IPS-20b (cell line): Measurements from ENCODE around the gene MRPL14.
"Not testable (repeated sequence)": the region's sequence is repeated elsewhere in the genome, so short reads cannot be mapped to it uniquely, and the experiment has no call there.

Experiments
- H3K27ac ChIP-seq: one replicate; pipeline ENCODE4 v1.5.1; 2013; ENCODE audit warnings: low read length
- H3K27me3 ChIP-seq: 2 replicates; pipeline ENCODE4 v1.6.1; 2013; ENCODE audit warnings: mild to moderate bottlenecking, low read length, inconsistent platforms; ENCODE audit not compliant: insufficient read depth
- H3K36me3 ChIP-seq: 2 replicates; pipeline ENCODE4 v1.6.1; 2013; ENCODE audit warnings: low read depth, mild to moderate bottlenecking, inconsistent platforms, low read length, moderate library complexity; ENCODE audit not compliant: insufficient read depth
- H3K4me1 ChIP-seq: 2 replicates; pipeline ENCODE4 v1.6.1; 2013; ENCODE audit warnings: mild to moderate bottlenecking, control low read depth, inconsistent platforms, low read length, moderate library complexity; ENCODE audit not compliant: insufficient read depth
- H3K4me3 ChIP-seq: 2 replicates; pipeline ENCODE4 v1.5.1; 2013; ENCODE audit warnings: mild to moderate bottlenecking, low read length, inconsistent platforms
- H3K9ac ChIP-seq: 2 replicates; pipeline ENCODE4 v1.6.1; 2013; ENCODE audit warnings: low read depth, mild to moderate bottlenecking, inconsistent platforms, low read length, moderate library complexity
- H3K9me3 ChIP-seq: 2 replicates; pipeline ENCODE4 v1.6.1; 2013; ENCODE audit warnings: mild to moderate bottlenecking, low read depth, low read length, inconsistent platforms; ENCODE audit not compliant: insufficient read depth

Gene MRPL14

GRCh38 chr6:44148306-44148705 is 21.1 kb upstream of the MRPL14 start:
- Histone ChIP-seq H3K4me1 (no peaks in the 10 kb centered on the region), H3K36me3 (peaks cover 59% of the 10 kb centered on the region), H3K4me3 (no peak overlapping the region), H3K9ac (no peak overlapping the region), H3K27ac (no peak overlapping the region), H3K9me3 (no peaks in the 10 kb centered on the region), H3K27me3 (no peaks in the 10 kb centered on the region)

GRCh38 chr6:44147256-44147655 is 20.0 kb upstream of the MRPL14 start:
- H3K9ac ChIP-seq, result no peak overlapping the region
- H3K36me3 ChIP-seq, result peaks cover 60% of the 10 kb centered on the region

GRCh38 chr6:44146685-44147084 is 19.4 kb upstream of the MRPL14 start:
- no peak overlapping the region for H3K9ac ChIP-seq
- H3K36me3 ChIP-seq, result peaks cover 61% of the 10 kb centered on the region

More at GRCh38 chr6:44147256-44147655, 20.0 kb upstream of the MRPL14 start:
- Histone ChIP-seq H3K4me1 (no peaks in the 10 kb centered on the region), H3K4me3 (no peak overlapping the region), H3K27me3 (no peaks in the 10 kb centered on the region), H3K27ac (no peak overlapping the region), H3K9me3 (no peaks in the 10 kb centered on the region)

GRCh38 chr6:44145839-44146238 is 18.6 kb upstream of the MRPL14 start:
- no peaks in the 10 kb centered on the region for H3K4me1 ChIP-seq
- H3K4me3 ChIP-seq, result no peak overlapping the region
- no peak overlapping the region for H3K9ac ChIP-seq
- H3K36me3 ChIP-seq, result peaks cover 69% of the 10 kb centered on the region
- H3K9me3 ChIP-seq, result no peaks in the 10 kb centered on the region
- no peaks in the 10 kb centered on the region for H3K27me3 ChIP-seq
- no peak overlapping the region for H3K27ac ChIP-seq

More at GRCh38 chr6:44146685-44147084, 19.4 kb upstream of the MRPL14 start:
- Histone ChIP-seq H3K4me3 (no peak overlapping the region), H3K27me3 (no peaks in the 10 kb centered on the region), H3K9me3 (no peaks in the 10 kb centered on the region), H3K4me1 (no peaks in the 10 kb centered on the region), H3K27ac (no peak overlapping the region)

GRCh38 chr6:44144536-44144935 is 17.3 kb upstream of the MRPL14 start:
- H3K36me3 ChIP-seq, result peaks cover 77% of the 10 kb centered on the region

GRCh38 chr6:44143731-44144130 is 16.5 kb upstream of the MRPL14 start:
- no peak overlapping the region for H3K9ac ChIP-seq
- H3K9me3 ChIP-seq, result no peaks in the 10 kb centered on the region
- no peak overlapping the region for H3K4me3 ChIP-seq
- H3K27ac ChIP-seq, result no peak overlapping the region
- H3K27me3 ChIP-seq, result no peaks in the 10 kb centered on the region
- H3K4me1 ChIP-seq, result no peaks in the 10 kb centered on the region
- H3K36me3 ChIP-seq, result peaks cover 69% of the 10 kb centered on the region

More at GRCh38 chr6:44144536-44144935, 17.3 kb upstream of the MRPL14 start:
- not testable (repeated sequence) for H3K4me3 ChIP-seq, H3K9me3 ChIP-seq, H3K4me1 ChIP-seq, H3K9ac ChIP-seq, H3K27me3 ChIP-seq, H3K27ac ChIP-seq

- H3K9me3 ChIP-seq, result no peaks in the 10 kb centered on the region
- H3K4me1 ChIP-seq, result no peaks in the 10 kb centered on the region
- no peak overlapping the region for H3K4me3 ChIP-seq
- H3K27me3 ChIP-seq, result no peaks in the 10 kb centered on the region
- no peak overlapping the region for H3K9ac ChIP-seq
- peaks cover 61% of the 10 kb centered on the region for H3K36me3 ChIP-seq
- H3K27ac ChIP-seq, result no peak overlapping the region
Observed at GRCh38 chr6:44142835-44143234, 15.6 kb upstream of the MRPL14 start.

- Histone ChIP-seq H3K36me3 (peaks cover 52% of the 10 kb centered on the region), H3K27me3 (no peaks in the 10 kb centered on the region), H3K27ac (no peak overlapping the region), H3K4me3 (no peak overlapping the region), H3K4me1 (no peaks in the 10 kb centered on the region), H3K9me3 (no peaks in the 10 kb centered on the region), H3K9ac (no peak overlapping the region)
Observed at GRCh38 chr6:44139351-44139743, 12.1 kb upstream of the MRPL14 start.

GRCh38 chr6:44138717-44139350 is 11.6 kb upstream of the MRPL14 start:
- H3K4me1 ChIP-seq, result peaks cover 2% of the 10 kb centered on the region; the same call in 1 of the 2 replicates
- H3K9ac ChIP-seq, result no peak overlapping the region
- no peak overlapping the region for H3K27ac ChIP-seq
- peaks cover 47% of the 10 kb centered on the region for H3K36me3 ChIP-seq
- no peaks in the 10 kb centered on the region for H3K9me3 ChIP-seq
- H3K4me3 ChIP-seq, result no peak overlapping the region
- H3K27me3 ChIP-seq, result no peaks in the 10 kb centered on the region

- no peak overlapping the region for H3K4me3 ChIP-seq
- peaks cover 4% of the 10 kb centered on the region; the same call in 1 of the 2 replicates for H3K4me1 ChIP-seq
- no peak overlapping the region for H3K9ac ChIP-seq
- no peaks in the 10 kb centered on the region for H3K9me3 ChIP-seq
- H3K36me3 ChIP-seq, result peaks cover 26% of the 10 kb centered on the region
- no peaks in the 10 kb centered on the region for H3K27me3 ChIP-seq
- no peak overlapping the region for H3K27ac ChIP-seq
Observed at GRCh38 chr6:44135875-44136274, 8.6 kb upstream of the MRPL14 start.

GRCh38 chr6:44135173-44135758 is 8.0 kb upstream of the MRPL14 start:
- H3K27me3 ChIP-seq, result no peaks in the 10 kb centered on the region
- H3K4me1 ChIP-seq, result peaks cover 4% of the 10 kb centered on the region; the same call in 1 of the 2 replicates
- H3K4me3 ChIP-seq, result no peak overlapping the region
- H3K27ac ChIP-seq, result no peak overlapping the region
- H3K36me3 ChIP-seq, result peaks cover 20% of the 10 kb centered on the region
- H3K9me3 ChIP-seq, result no peaks in the 10 kb centered on the region
- H3K9ac ChIP-seq, result no peak overlapping the region

- H3K9ac ChIP-seq, result no peak overlapping the region
- peaks cover 12% of the 10 kb centered on the region; the same call in 1 of the 2 replicates for H3K36me3 ChIP-seq
- H3K4me3 ChIP-seq, result no peak overlapping the region
- peaks cover 4% of the 10 kb centered on the region; the same call in 1 of the 2 replicates for H3K4me1 ChIP-seq
- no peak overlapping the region for H3K27ac ChIP-seq
- H3K9me3 ChIP-seq, result no peaks in the 10 kb centered on the region
- H3K27me3 ChIP-seq, result no peaks in the 10 kb centered on the region
Observed at GRCh38 chr6:44133981-44134711, 6.9 kb upstream of the MRPL14 start.
